GM21390 (cell line): ENCODE data around the gene TBC1D1.

ENCODE experiments used
- ATAC-seq: cut with Tn5 transposase; IDR thresholded peaks from one replicate; pipeline ENCODE4 v1.9.1; 2021; ENCODE audit not compliant: unreplicated experiment

The TBC1D1 gene

GRCh38 chr4:38162240-38162784 lies 271.4 kb downstream of the TBC1D1 start:
- no peak for ATAC-seq

- ATAC-seq: no peak
These were observed 272.5 kb downstream of the TBC1D1 start for GRCh38 chr4:38163216-38164006.

GRCh38 chr4:38164346-38164745 lies 273.5 kb downstream of the TBC1D1 start:
- no peak for ATAC-seq

GRCh38 chr4:38166082-38166481 lies 275.2 kb downstream of the TBC1D1 start:
- ATAC-seq: no peak

GRCh38 chr4:38166768-38167167 lies 275.9 kb downstream of the TBC1D1 start:
- no peak for ATAC-seq

- ATAC-seq: no peak
These were observed 277.1 kb downstream of the TBC1D1 start for GRCh38 chr4:38167973-38168372.

GRCh38 chr4:38169524-38169923 lies 278.6 kb downstream of the TBC1D1 start:
- ATAC-seq: no peak

- no peak for ATAC-seq
These were observed 279.7 kb downstream of the TBC1D1 start for GRCh38 chr4:38170338-38171169.

GRCh38 chr4:38172078-38172477 lies 281.2 kb downstream of the TBC1D1 start:
- no peak for ATAC-seq

- no peak for ATAC-seq
These were observed 283.1 kb downstream of the TBC1D1 start for GRCh38 chr4:38173935-38174518.

- ATAC-seq: no peak
These were observed 283.9 kb downstream of the TBC1D1 start for GRCh38 chr4:38174801-38175200.

- ATAC-seq: no peak
These were observed 285.3 kb downstream of the TBC1D1 start for GRCh38 chr4:38176165-38176564.

GRCh38 chr4:38177035-38177546 lies 286.2 kb downstream of the TBC1D1 start:
- no peak for ATAC-seq

GRCh38 chr4:38177641-38178391 lies 286.9 kb downstream of the TBC1D1 start:
- ATAC-seq: no peak

GRCh38 chr4:38178392-38178995 lies 287.6 kb downstream of the TBC1D1 start:
- no peak for ATAC-seq

GRCh38 chr4:38179690-38180377 lies 288.9 kb downstream of the TBC1D1 start:
- peak; percentile 52 for ATAC-seq

- ATAC-seq: no peak
These were observed 289.6 kb downstream of the TBC1D1 start for GRCh38 chr4:38180456-38180855.

GRCh38 chr4:38181286-38181685 lies 290.4 kb downstream of the TBC1D1 start:
- no peak for ATAC-seq

GRCh38 chr4:38182334-38182998 lies 291.6 kb downstream of the TBC1D1 start:
- ATAC-seq: no peak
